HEK293 (cell line): ENCODE data around the gene CAMK2B.

ENCODE experiments used
- CTCF ChIA-PET: fragments of 350-600 bp; formaldehyde crosslinking; extraction: SDS; loops from one replicate; lab custom pipeline; 2021; ENCODE audit warnings: antibody characterized with exemption; lab: Yijun Ruan, JAX
- POLR2A ChIA-PET: fragments of 300-600 bp; formaldehyde crosslinking; extraction: SDS; loops from one replicate; lab custom pipeline; 2020; ENCODE audit warnings: antibody characterized with exemption, inconsistent platforms; lab: Yijun Ruan, JAX
- H3K27ac ChIP-seq: fragments of 200-500 bp; sonication (Bioruptor generic); 2 replicates; pipeline ENCODE4 v1.5.1; 2014; ENCODE audit warnings: low read depth, low read length, control low read depth, inconsistent platforms; ENCODE audit errors: extremely low read depth
- H3K36me3 ChIP-seq, 2 experiments: fragments of 200-500 bp in 1 of 2; sonication (Bioruptor generic) in 1 of 2; 1 replicate in 1 of 2; 2 replicates in 1 of 2; pipeline ENCODE4 v1.5.1; 2014 to 2017; ENCODE audit warnings: inconsistent platforms in 2 of 2, low read length in 2 of 2; ENCODE audit not compliant: control insufficient read depth in 2 of 2, insufficient read depth in 1 of 2
- H3K4me1 ChIP-seq: fragments of 200-500 bp; sonication (Bioruptor generic); 2 replicates; pipeline ENCODE4 v1.5.1; 2014; ENCODE audit warnings: mild to moderate bottlenecking, low read length, inconsistent platforms; ENCODE audit not compliant: control insufficient read depth, insufficient read depth
- H3K4me3 ChIP-seq: 2 replicates; pipeline ENCODE4 v1.5.1; 2011; ENCODE audit warnings: low read depth, mild to moderate bottlenecking, control low read depth, low read length, moderate library complexity
- H3K9me3 ChIP-seq: fragments of 200-500 bp; sonication (Bioruptor generic); 2 replicates; pipeline ENCODE4 v1.5.1; 2014; ENCODE audit warnings: low read depth, low read length, inconsistent platforms; ENCODE audit not compliant: control insufficient read depth, insufficient read depth
- BCL11B ChIP-seq: fragments of 450-650 bp; formaldehyde crosslinking; IDR thresholded peaks from 2 replicates; pipeline ENCODE4 v1.5.1; 2016; ENCODE audit warnings: low read depth, missing biosample characterization, missing genetic modification characterization
- GFI1B ChIP-seq: fragments of 450-650 bp; formaldehyde crosslinking; IDR thresholded peaks from 2 replicates; pipeline ENCODE4 v1.5.1; 2016; ENCODE audit warnings: missing biosample characterization, missing genetic modification characterization
- GLIS2 ChIP-seq: fragments of 450-650 bp; formaldehyde crosslinking; IDR thresholded peaks from 2 replicates; pipeline ENCODE4 v1.5.1; 2016; ENCODE audit warnings: missing biosample characterization, missing genetic modification characterization
- YY1 ChIP-seq: fragments of 450-650 bp; formaldehyde crosslinking; IDR thresholded peaks from 2 replicates; pipeline ENCODE4 v1.5.1; 2018; ENCODE audit warnings: missing biosample characterization, missing genetic modification characterization
- ZBTB20 ChIP-seq: fragments of 450-650 bp; formaldehyde crosslinking; IDR thresholded peaks from 2 replicates; pipeline ENCODE4 v1.5.1; 2016; ENCODE audit warnings: missing biosample characterization, missing genetic modification characterization
- ZBTB48 ChIP-seq: fragments of 450-650 bp; formaldehyde crosslinking; IDR thresholded peaks from 2 replicates; pipeline ENCODE4 v1.5.1; 2016; ENCODE audit warnings: missing biosample characterization, missing genetic modification characterization
- ZBTB7A ChIP-seq: fragments of 450-650 bp; formaldehyde crosslinking; IDR thresholded peaks from 2 replicates; pipeline ENCODE4 v1.5.1; 2016; ENCODE audit warnings: low read depth, missing biosample characterization, missing genetic modification characterization
- ZNF121 ChIP-seq: fragments of 450-650 bp; formaldehyde crosslinking; IDR thresholded peaks from 2 replicates; pipeline ENCODE4 v1.5.1; 2016; ENCODE audit warnings: missing biosample characterization, missing genetic modification characterization
- ZNF140 ChIP-seq: fragments of 450-650 bp; formaldehyde crosslinking; IDR thresholded peaks from 2 replicates; pipeline ENCODE4 v1.5.1; 2016; ENCODE audit warnings: missing biosample characterization, missing genetic modification characterization
- ZNF350 ChIP-seq: fragments of 450-650 bp; formaldehyde crosslinking; IDR thresholded peaks from 2 replicates; pipeline ENCODE4 v1.5.0; 2017; ENCODE audit warnings: missing biosample characterization, mild to moderate bottlenecking, missing genetic modification characterization
- ZNF423 ChIP-seq: fragments of 450-650 bp; formaldehyde crosslinking; IDR thresholded peaks from 2 replicates; pipeline ENCODE4 v1.5.1; 2016; ENCODE audit warnings: missing biosample characterization, missing genetic modification characterization
- ZNF561 ChIP-seq: fragments of 450-650 bp; IDR thresholded peaks from 2 replicates; pipeline ENCODE4 v1.5.1; 2018; ENCODE audit warnings: missing biosample characterization, missing genetic modification characterization, borderline replicate concordance
- ZNF747 ChIP-seq: fragments of 450-650 bp; formaldehyde crosslinking; IDR thresholded peaks from 2 replicates; pipeline ENCODE4 v1.5.1; 2016; ENCODE audit warnings: missing biosample characterization, missing genetic modification characterization
- TF ChIP-seq, protein P1 (sequence below): fragments of 450-650 bp; formaldehyde crosslinking; IDR thresholded peaks from 2 replicates; pipeline ENCODE4 v1.5.1; 2016; ENCODE audit warnings: missing biosample characterization, missing genetic modification characterization
- TF ChIP-seq, protein P2 (sequence below): fragments of 450-650 bp; formaldehyde crosslinking; IDR thresholded peaks from 2 replicates; pipeline ENCODE4 v1.5.1; 2016; ENCODE audit warnings: missing biosample characterization, missing genetic modification characterization, low read depth
- TF ChIP-seq, protein P3 (sequence below): fragments of 450-650 bp; formaldehyde crosslinking; IDR thresholded peaks from 2 replicates; pipeline ENCODE4 v1.5.0; 2017; ENCODE audit warnings: missing biosample characterization, missing genetic modification characterization, borderline replicate concordance
- TF ChIP-seq, protein P4 (sequence below): fragments of 450-650 bp; formaldehyde crosslinking; IDR thresholded peaks from 2 replicates; pipeline ENCODE4 v1.5.1; 2017; ENCODE audit warnings: missing biosample characterization, missing genetic modification characterization
- TF ChIP-seq, protein P5 (sequence below): IDR thresholded peaks from 2 replicates; pipeline ENCODE4 v1.6.1; 2011; ENCODE audit warnings: mild to moderate bottlenecking, low read depth, low read length, borderline replicate concordance
- TF ChIP-seq, protein P6 (sequence below): fragments of 450-650 bp; formaldehyde crosslinking; optimal IDR thresholded peaks from 2 replicates; pipeline ENCODE3; 2016; ENCODE audit warnings: missing biosample characterization, mild to moderate bottlenecking, missing genetic modification characterization
- TF ChIP-seq, protein P7 (sequence below): fragments of 450-650 bp; formaldehyde crosslinking; conservative IDR thresholded peaks from 2 replicates; pipeline ENCODE4 v1.5.1; 2016; ENCODE audit warnings: low read depth, missing biosample characterization, missing genetic modification characterization

The CAMK2B gene

DNA sequence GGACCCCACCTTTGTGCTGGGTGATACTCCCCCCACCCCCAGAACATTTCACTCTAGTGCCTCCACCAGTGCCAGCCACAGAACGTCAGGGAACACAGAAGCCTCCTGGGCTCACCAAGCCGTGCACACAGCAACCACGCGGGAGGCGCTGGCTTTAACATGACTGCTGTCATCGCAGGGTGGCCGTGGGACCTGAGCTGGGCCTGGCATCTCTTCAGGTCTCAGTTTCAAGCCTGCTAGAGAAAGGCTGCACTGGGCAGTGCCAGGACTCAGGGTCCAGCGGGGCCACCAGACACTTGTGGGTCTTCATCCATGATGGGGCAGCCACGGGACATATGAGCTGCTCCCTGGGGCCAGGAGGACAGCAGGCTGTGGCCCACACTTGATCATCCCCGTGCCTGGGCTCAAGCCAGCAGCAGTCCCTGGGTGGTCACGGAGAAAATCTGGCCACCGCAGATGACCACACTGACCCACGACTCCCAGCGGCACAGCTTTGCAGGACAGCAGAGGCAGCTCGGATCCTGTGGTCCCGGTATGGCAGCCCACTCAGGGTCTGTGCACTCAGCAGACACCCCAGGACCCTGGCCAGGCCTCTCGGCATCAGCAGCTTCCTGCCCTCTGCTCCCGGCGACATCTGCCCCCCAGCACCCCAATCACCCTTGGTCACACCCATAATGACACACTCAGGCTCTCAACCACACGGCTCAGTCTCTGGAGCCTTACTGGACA, 44.2 kb downstream of the CAMK2B start (continued):
- no peak for TF ChIP-seq ZBTB48
- no peak for TF ChIP-seq ZBTB7A (tag by site-specific recombination)
- no peak for TF ChIP-seq ZNF561 (tag by site-specific recombination)
- TF ChIP-seq, protein P1, sequence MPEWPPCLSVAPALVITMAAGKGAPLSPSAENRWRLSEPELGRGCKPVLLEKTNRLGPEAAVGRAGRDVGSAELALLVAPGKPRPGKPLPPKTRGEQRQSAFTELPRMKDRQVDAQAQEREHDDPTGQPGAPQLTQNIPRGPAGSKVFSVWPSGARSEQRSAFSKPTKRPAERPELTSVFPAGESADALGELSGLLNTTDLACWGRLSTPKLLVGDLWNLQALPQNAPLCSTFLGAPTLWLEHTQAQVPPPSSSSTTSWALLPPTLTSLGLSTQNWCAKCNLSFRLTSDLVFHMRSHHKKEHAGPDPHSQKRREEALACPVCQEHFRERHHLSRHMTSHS (tag by site-specific recombination) = no peak
- TF ChIP-seq BCL11B (tag by site-specific recombination) = no peak
- TF ChIP-seq, protein P2, sequence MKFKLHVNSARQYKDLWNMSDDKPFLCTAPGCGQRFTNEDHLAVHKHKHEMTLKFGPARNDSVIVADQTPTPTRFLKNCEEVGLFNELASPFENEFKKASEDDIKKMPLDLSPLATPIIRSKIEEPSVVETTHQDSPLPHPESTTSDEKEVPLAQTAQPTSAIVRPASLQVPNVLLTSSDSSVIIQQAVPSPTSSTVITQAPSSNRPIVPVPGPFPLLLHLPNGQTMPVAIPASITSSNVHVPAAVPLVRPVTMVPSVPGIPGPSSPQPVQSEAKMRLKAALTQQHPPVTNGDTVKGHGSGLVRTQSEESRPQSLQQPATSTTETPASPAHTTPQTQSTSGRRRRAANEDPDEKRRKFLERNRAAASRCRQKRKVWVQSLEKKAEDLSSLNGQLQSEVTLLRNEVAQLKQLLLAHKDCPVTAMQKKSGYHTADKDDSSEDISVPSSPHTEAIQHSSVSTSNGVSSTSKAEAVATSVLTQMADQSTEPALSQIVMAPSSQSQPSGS (tag by site-specific recombination) = no peak
- no peak for TF ChIP-seq GFI1B (tag by site-specific recombination)
- no peak for TF ChIP-seq ZNF121 (tag by site-specific recombination)
- no peak for TF ChIP-seq YY1
- TF ChIP-seq, protein P3, sequence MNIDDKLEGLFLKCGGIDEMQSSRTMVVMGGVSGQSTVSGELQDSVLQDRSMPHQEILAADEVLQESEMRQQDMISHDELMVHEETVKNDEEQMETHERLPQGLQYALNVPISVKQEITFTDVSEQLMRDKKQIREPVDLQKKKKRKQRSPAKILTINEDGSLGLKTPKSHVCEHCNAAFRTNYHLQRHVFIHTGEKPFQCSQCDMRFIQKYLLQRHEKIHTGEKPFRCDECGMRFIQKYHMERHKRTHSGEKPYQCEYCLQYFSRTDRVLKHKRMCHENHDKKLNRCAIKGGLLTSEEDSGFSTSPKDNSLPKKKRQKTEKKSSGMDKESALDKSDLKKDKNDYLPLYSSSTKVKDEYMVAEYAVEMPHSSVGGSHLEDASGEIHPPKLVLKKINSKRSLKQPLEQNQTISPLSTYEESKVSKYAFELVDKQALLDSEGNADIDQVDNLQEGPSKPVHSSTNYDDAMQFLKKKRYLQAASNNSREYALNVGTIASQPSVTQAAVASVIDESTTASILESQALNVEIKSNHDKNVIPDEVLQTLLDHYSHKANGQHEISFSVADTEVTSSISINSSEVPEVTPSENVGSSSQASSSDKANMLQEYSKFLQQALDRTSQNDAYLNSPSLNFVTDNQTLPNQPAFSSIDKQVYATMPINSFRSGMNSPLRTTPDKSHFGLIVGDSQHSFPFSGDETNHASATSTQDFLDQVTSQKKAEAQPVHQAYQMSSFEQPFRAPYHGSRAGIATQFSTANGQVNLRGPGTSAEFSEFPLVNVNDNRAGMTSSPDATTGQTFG (tag by site-specific recombination) = no peak

DNA sequence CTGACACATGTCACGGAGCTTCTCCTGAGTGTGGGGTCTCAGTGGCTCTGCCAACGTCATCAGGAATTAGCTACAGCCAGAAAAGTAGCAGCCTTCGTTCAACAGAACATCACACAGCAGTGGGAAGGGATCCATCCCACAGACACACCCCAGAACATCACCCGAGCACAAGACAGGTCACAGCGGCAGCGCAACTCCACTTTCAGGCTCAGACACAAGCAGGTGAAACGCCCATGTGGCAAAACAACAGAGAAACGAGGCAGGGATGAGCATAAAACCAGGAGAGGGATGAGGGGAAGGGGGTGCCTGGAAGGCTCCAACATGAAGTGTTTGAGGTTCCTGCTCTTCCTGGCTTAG, 44.8 kb downstream of the CAMK2B start:
- Histone ChIP-seq H3K27ac (no peak overlapping the region), H3K4me1 (no peaks in the 10 kb centered on the region)
- POLR2A ChIA-PET = no interaction called here
- TF ChIP-seq ZNF350 (tag by site-specific recombination) = no peak
- no peak for TF ChIP-seq ZNF423 (tag by site-specific recombination)
- TF ChIP-seq ZNF747 (tag by site-specific recombination) = no peak
- TF ChIP-seq, protein P4, sequence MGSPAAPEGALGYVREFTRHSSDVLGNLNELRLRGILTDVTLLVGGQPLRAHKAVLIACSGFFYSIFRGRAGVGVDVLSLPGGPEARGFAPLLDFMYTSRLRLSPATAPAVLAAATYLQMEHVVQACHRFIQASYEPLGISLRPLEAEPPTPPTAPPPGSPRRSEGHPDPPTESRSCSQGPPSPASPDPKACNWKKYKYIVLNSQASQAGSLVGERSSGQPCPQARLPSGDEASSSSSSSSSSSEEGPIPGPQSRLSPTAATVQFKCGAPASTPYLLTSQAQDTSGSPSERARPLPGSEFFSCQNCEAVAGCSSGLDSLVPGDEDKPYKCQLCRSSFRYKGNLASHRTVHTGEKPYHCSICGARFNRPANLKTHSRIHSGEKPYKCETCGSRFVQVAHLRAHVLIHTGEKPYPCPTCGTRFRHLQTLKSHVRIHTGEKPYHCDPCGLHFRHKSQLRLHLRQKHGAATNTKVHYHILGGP (tag by site-specific recombination) = no peak
- no peak for TF ChIP-seq ZNF140 (tag by site-specific recombination)
- TF ChIP-seq, protein P5, sequence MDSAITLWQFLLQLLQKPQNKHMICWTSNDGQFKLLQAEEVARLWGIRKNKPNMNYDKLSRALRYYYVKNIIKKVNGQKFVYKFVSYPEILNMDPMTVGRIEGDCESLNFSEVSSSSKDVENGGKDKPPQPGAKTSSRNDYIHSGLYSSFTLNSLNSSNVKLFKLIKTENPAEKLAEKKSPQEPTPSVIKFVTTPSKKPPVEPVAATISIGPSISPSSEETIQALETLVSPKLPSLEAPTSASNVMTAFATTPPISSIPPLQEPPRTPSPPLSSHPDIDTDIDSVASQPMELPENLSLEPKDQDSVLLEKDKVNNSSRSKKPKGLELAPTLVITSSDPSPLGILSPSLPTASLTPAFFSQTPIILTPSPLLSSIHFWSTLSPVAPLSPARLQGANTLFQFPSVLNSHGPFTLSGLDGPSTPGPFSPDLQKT = no peak
- no peak for TF ChIP-seq ZBTB20 (tag by site-specific recombination)
- TF ChIP-seq, protein P6, sequence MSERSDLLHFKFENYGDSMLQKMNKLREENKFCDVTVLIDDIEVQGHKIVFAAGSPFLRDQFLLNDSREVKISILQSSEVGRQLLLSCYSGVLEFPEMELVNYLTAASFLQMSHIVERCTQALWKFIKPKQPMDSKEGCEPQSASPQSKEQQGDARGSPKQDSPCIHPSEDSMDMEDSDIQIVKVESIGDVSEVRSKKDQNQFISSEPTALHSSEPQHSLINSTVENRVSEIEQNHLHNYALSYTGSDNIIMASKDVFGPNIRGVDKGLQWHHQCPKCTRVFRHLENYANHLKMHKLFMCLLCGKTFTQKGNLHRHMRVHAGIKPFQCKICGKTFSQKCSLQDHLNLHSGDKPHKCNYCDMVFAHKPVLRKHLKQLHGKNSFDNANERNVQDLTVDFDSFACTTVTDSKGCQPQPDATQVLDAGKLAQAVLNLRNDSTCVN = no peak
- TF ChIP-seq GFI1B (tag by site-specific recombination) = no peak
- TF ChIP-seq, protein P7, sequence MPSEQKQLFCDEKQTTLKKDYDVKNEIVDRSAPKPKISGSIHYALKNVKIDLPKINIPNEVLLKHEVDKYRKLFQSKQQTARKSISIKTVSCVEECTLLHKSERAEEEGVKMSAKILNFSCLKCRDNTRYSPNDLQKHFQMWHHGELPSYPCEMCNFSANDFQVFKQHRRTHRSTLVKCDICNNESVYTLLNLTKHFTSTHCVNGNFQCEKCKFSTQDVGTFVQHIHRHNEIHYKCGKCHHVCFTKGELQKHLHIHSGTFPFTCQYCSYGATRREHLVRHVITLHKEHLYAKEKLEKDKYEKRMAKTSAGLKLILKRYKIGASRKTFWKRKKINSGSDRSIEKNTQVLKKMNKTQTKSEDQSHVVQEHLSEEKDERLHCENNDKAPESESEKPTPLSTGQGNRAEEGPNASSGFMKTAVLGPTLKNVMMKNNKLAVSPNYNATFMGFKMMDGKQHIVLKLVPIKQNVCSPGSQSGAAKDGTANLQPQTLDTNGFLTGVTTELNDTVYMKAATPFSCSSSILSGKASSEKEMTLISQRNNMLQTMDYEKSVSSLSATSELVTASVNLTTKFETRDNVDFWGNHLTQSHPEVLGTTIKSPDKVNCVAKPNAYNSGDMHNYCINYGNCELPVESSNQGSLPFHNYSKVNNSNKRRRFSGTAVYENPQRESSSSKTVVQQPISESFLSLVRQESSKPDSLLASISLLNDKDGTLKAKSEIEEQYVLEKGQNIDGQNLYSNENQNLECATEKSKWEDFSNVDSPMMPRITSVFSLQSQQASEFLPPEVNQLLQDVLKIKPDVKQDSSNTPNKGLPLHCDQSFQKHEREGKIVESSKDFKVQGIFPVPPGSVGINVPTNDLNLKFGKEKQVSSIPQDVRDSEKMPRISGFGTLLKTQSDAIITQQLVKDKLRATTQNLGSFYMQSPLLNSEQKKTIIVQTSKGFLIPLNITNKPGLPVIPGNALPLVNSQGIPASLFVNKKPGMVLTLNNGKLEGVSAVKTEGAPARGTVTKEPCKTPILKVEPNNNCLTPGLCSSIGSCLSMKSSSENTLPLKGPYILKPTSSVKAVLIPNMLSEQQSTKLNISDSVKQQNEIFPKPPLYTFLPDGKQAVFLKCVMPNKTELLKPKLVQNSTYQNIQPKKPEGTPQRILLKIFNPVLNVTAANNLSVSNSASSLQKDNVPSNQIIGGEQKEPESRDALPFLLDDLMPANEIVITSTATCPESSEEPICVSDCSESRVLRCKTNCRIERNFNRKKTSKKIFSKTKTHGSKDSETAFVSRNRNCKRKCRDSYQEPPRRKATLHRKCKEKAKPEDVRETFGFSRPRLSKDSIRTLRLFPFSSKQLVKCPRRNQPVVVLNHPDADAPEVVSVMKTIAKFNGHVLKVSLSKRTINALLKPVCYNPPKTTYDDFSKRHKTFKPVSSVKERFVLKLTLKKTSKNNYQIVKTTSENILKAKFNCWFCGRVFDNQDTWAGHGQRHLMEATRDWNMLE = no peak
- no peak for TF ChIP-seq GLIS2 (tag by site-specific recombination)
- TF ChIP-seq, all 188 proteins: peak for 0
- CTCF ChIA-PET = no interaction called here
- Histone ChIP-seq H3K36me3 (no peaks in the 10 kb centered on the region), H3K4me3 (no peak overlapping the region), H3K9me3 (no peaks in the 10 kb centered on the region)
